Neuronal stem cell (in vitro differentiated cells): ENCODE data around the gene UBA6.

Experiments used
- DNase-seq: peaks from one replicate; pipeline ENCODE4 v3.0.0-alpha.2; 2013; ENCODE audit warnings: low spot score
- H2AFZ ChIP-seq: one replicate; pipeline ENCODE4 v1.6.1; 2013; ENCODE audit warnings: mild to moderate bottlenecking, low read length, inconsistent platforms
- H2AK5ac ChIP-seq: 2 replicates; pipeline ENCODE4 v1.6.1; 2013; ENCODE audit warnings: low read depth, mild to moderate bottlenecking, inconsistent platforms, low read length, moderate library complexity, mixed read lengths
- H2BK120ac ChIP-seq: 2 replicates; pipeline ENCODE4 v1.6.1; 2013; ENCODE audit warnings: low read depth, mild to moderate bottlenecking, inconsistent platforms, low read length, moderate library complexity, mixed read lengths
- H2BK12ac ChIP-seq: one replicate; pipeline ENCODE4 v1.6.1; 2013; ENCODE audit warnings: low read length, inconsistent platforms
- H2BK15ac ChIP-seq: 2 replicates; pipeline ENCODE4 v1.6.1; 2013; ENCODE audit warnings: mild to moderate bottlenecking, low read length, inconsistent platforms, mixed read lengths
- H2BK5ac ChIP-seq: one replicate; pipeline ENCODE4 v1.6.1; 2013; ENCODE audit warnings: inconsistent platforms, mild to moderate bottlenecking, low read length, moderate library complexity
- H3K14ac ChIP-seq: one replicate; pipeline ENCODE4 v1.6.1; 2013; ENCODE audit warnings: low read length, inconsistent platforms
- H3K18ac ChIP-seq: 2 replicates; pipeline ENCODE4 v1.6.1; 2013; ENCODE audit warnings: low read length, inconsistent platforms
- H3K23ac ChIP-seq: 2 replicates; pipeline ENCODE4 v1.6.1; 2013; ENCODE audit warnings: low read depth, mild to moderate bottlenecking, mixed read lengths, low read length, inconsistent platforms; ENCODE audit not compliant: poor library complexity
- H3K27ac ChIP-seq: replicated peaks from 3 replicates; pipeline ENCODE4 v1.5.1; 2013; ENCODE audit warnings: low read length, inconsistent platforms
- H3K27me3 ChIP-seq, 3 experiments: 2 replicates each; pipeline ENCODE4 v1.6.1; 2013; ENCODE audit warnings: low read length in 3 of 3, mild to moderate bottlenecking in 2 of 3, inconsistent platforms in 1 of 3, low read depth in 1 of 3, mixed read lengths in 1 of 3, moderate library complexity in 1 of 3; ENCODE audit not compliant: control insufficient read depth in 3 of 3, insufficient read depth in 3 of 3
- H3K36me3 ChIP-seq, 2 donors: replicated peaks in 1 of 2; 2 replicates each; pipeline ENCODE4 v1.6.1; 2013; ENCODE audit warnings: low read length in 2 of 2; ENCODE audit not compliant: control insufficient read depth in 2 of 2, insufficient read depth in 2 of 2
- H3K4ac ChIP-seq: 2 replicates; pipeline ENCODE4 v1.6.1; 2013; ENCODE audit warnings: inconsistent platforms, mild to moderate bottlenecking, low read length, moderate library complexity
- H3K4me1 ChIP-seq, 2 donors: 1 replicate in 1 of 2; 2 replicates in 1 of 2; pipeline ENCODE4 v1.6.1; 2013; ENCODE audit warnings: low read length in 2 of 2, low read depth in 1 of 2; ENCODE audit not compliant: control insufficient read depth in 2 of 2, insufficient read depth in 1 of 2
- H3K4me2 ChIP-seq: one replicate; pipeline ENCODE4 v1.6.1; 2013; ENCODE audit warnings: mild to moderate bottlenecking, low read length, inconsistent platforms; ENCODE audit not compliant: insufficient read depth, poor library complexity, severe bottlenecking
- H3K4me3 ChIP-seq, 2 donors: 2 replicates each; pipeline ENCODE4 v1.5.1; 2013; ENCODE audit warnings: low read length in 2 of 2, mild to moderate bottlenecking in 2 of 2, inconsistent platforms in 1 of 2, moderate library complexity in 1 of 2
- H3K79me1 ChIP-seq: one replicate; pipeline ENCODE4 v1.6.1; 2013; ENCODE audit warnings: low read depth, mild to moderate bottlenecking, inconsistent platforms, low read length, moderate library complexity
- H3K9ac ChIP-seq: one replicate; pipeline ENCODE4 v1.6.1; 2013; ENCODE audit warnings: mild to moderate bottlenecking, low read depth, low read length, inconsistent platforms; ENCODE audit not compliant: poor library complexity
- H3K9me3 ChIP-seq, 2 donors: replicated peaks in 1 of 2; 2 replicates each; pipeline versions ENCODE3 to v1.6.1; 2013; ENCODE audit warnings: low read length in 2 of 2, mild to moderate bottlenecking in 2 of 2, inconsistent platforms in 1 of 2, low read depth in 1 of 2, mixed read lengths in 1 of 2, moderate library complexity in 1 of 2; ENCODE audit not compliant: control insufficient read depth in 2 of 2, insufficient read depth in 1 of 2
- H4K8ac ChIP-seq: one replicate; pipeline ENCODE4 v1.6.1; 2013; ENCODE audit warnings: low read depth, mild to moderate bottlenecking, inconsistent platforms, low read length, moderate library complexity
- H4K91ac ChIP-seq: one replicate; pipeline ENCODE4 v1.6.1; 2013; ENCODE audit warnings: low read length, low read depth, mild to moderate bottlenecking, inconsistent platforms; ENCODE audit not compliant: poor library complexity
- WGBS, 2 donors: extraction: QIAGEN DNeasy Blood & Tissue Kit; methylation state at CpG; one replicate each; pipeline ENCODE4 v1.1.7; 2013; ENCODE audit warnings: missing lambda C conversion rate in 2 of 2, mixed read lengths in 1 of 2; ENCODE audit not compliant: insufficient read length in 2 of 2, insufficient replicate concordance in 1 of 2; ENCODE audit errors: extremely low coverage in 2 of 2; 5-methylcytosine and 5-hydroxymethylcytosine counted together

UBA6 gene

DNA sequence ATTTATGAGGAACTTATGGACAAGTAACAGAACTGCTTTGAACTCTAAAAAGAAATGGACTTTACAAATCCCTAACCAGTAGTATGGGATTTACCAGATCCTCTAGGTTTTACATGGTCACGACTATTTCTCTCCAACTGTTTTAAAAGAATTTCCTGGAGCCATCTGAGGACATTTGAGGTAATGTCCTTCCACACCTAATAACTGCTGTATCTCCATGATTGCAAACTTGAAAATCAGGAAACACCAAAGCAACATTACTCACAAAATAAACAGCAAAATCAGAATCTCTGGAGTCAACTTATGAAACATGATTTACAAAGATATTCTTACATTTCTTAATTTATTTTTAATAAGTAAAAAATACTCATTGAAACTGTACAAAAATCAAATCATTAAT lies 84.5 kb downstream of the UBA6 start:
- Histone ChIP-seq H3K27ac (no peak overlapping the region), H3K36me3 (peaks cover 6 to 65% of the 10 kb centered on the region in 2 donors), H3K23ac (no peak overlapping the region), H2AK5ac (no peak overlapping the region), H3K79me1 (no peaks in the 10 kb centered on the region), H3K27me3 (no peaks in the 10 kb centered on the region), H4K8ac (no peak overlapping the region), H3K4ac (no peak overlapping the region), H2BK5ac (no peak overlapping the region), H3K14ac (no peak overlapping the region), H2BK120ac (no peak overlapping the region), H3K4me2 (no peak overlapping the region), H3K4me1 (no peaks in the 10 kb centered on the region), H3K4me3 (no peak overlapping the region), H2AFZ (no peak overlapping the region), H3K9me3 (peaks cover 0 to 7% of the 10 kb centered on the region in 2 donors), H4K91ac (no peak overlapping the region), H3K18ac (no peak overlapping the region), H2BK12ac (no peak overlapping the region), H2BK15ac (no peak overlapping the region), H3K9ac (no peak overlapping the region)
- no CpG with 5 or more reads among the region's 1 CpG for WGBS, 2 donors
- no peak for DNase-seq

DNA sequence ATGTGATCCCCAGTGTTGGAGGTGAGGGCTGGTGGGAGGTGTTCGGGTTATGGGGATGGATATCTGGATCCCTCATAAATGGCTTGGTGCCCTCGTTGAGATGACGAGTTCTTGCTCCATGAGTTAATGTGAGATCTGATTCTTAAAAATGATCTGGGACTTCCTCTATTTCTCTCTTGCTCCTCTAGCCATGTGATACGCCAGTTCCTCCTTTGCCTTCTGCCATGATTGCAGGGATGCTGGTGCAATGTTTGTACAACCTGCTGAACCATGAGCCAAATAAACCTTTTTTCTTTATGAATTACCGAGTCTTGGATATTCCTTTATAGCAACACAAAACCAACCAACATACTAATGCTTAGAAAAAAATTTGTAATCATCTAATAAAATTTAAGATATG lies 85.8 kb downstream of the UBA6 start:
- no peak overlapping the region for H3K14ac ChIP-seq
- no peak overlapping the region for H3K18ac ChIP-seq
- peaks cover 0 to 7% of the 10 kb centered on the region in 2 donors for H3K9me3 ChIP-seq
- H3K27ac ChIP-seq: no peak overlapping the region
- WGBS, 2 donors: no CpG with 5 or more reads among the region's 5 CpGs
- no peak overlapping the region for H3K4me2 ChIP-seq
- H3K36me3 ChIP-seq: peaks cover 4 to 52% of the 10 kb centered on the region in 2 donors
- no peak overlapping the region for H4K8ac ChIP-seq
- H3K4ac ChIP-seq: no peak overlapping the region
- H3K9ac ChIP-seq: no peak overlapping the region
- H3K4me3 ChIP-seq: no peak overlapping the region
- no peak overlapping the region for H2AK5ac ChIP-seq
- H2AFZ ChIP-seq: no peak overlapping the region
- no peak overlapping the region for H2BK120ac ChIP-seq
- no peaks in the 10 kb centered on the region for H3K79me1 ChIP-seq
- H2BK15ac ChIP-seq: no peak overlapping the region
- no peaks in the 10 kb centered on the region for H3K27me3 ChIP-seq
- no peak overlapping the region for H3K23ac ChIP-seq
- no peak overlapping the region for H2BK5ac ChIP-seq
- H4K91ac ChIP-seq: no peak overlapping the region
- DNase-seq: no peak
- no peak overlapping the region for H2BK12ac ChIP-seq
- H3K4me1 ChIP-seq: no peaks in the 10 kb centered on the region

DNA sequence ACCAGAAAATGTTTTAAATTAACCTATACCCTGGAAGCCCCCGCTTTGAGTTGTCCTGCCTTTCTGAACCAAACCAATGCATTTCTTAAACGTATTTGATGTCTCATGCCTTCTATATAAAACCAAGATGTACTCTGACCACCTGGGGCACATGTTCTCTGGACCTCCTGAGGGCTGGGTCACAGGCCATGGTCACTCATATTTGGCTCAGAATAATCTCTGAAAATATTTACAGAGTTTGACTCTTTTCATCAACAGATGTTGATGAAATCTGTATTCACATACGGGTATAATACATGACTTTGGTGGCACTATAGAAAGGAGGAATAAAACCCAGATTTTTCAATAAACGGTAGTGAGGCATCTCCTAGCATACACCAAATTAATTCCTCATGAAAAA lies 86.8 kb downstream of the UBA6 start:
- Histone ChIP-seq H3K4me3 (no peak overlapping the region), H3K4me2 (no peak overlapping the region), H3K27me3 (no peaks in the 10 kb centered on the region), H4K8ac (no peak overlapping the region), H3K23ac (no peak overlapping the region), H3K9me3 (peaks cover 3 to 11% of the 10 kb centered on the region in 2 donors), H2BK120ac (no peak overlapping the region), H3K9ac (no peak overlapping the region), H3K27ac (no peak overlapping the region), H3K79me1 (no peaks in the 10 kb centered on the region), H2BK15ac (no peak overlapping the region), H2AK5ac (no peak overlapping the region), H3K36me3 (peaks cover 4 to 47% of the 10 kb centered on the region in 2 donors), H3K18ac (no peak overlapping the region), H2BK12ac (no peak overlapping the region), H3K4me1 (no peaks in the 10 kb centered on the region), H3K14ac (no peak overlapping the region), H2BK5ac (no peak overlapping the region), H4K91ac (no peak overlapping the region), H3K4ac (no peak overlapping the region), H2AFZ (no peak overlapping the region)
- WGBS, 2 donors: no CpG with 5 or more reads among the region's 4 CpGs
- no peak for DNase-seq

DNA sequence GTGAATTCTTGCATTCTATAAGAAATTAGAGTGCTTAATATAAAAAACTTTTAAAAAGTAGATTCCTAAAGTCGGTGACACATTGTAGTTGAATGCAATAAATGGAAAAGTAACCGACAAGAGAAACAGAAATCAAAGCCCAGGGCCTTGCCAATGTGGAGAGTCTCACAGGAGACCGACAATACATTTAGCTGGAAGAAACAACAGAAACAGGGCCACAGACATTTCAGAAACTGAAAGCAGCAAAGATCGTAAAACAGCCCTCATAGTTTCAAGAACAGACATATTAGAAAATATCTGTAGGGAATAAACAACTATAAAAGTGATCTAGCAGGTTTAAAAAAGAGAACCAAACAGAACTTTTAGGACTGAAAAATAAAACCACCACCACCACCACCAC lies 92.9 kb downstream of the UBA6 start:
- Histone ChIP-seq H3K9ac (no peak overlapping the region), H3K18ac (no peak overlapping the region), H3K4ac (no peak overlapping the region), H2AK5ac (no peak overlapping the region), H3K23ac (no peak overlapping the region), H3K27ac (no peak overlapping the region), H2AFZ (no peak overlapping the region), H2BK12ac (no peak overlapping the region), H3K9me3 (peaks cover 3 to 7% of the 10 kb centered on the region in 2 donors), H3K4me1 (no peaks in the 10 kb centered on the region), H2BK120ac (no peak overlapping the region), H2BK15ac (no peak overlapping the region), H3K27me3 (no peaks in the 10 kb centered on the region), H3K4me2 (no peak overlapping the region), H3K4me3 (no peak overlapping the region), H4K8ac (no peak overlapping the region), H2BK5ac (no peak overlapping the region), H4K91ac (no peak overlapping the region), H3K36me3 (peaks cover 0 to 5% of the 10 kb centered on the region in 2 donors), H3K14ac (no peak overlapping the region), H3K79me1 (no peaks in the 10 kb centered on the region)
- no CpG with 5 or more reads among the region's 4 CpGs for WGBS, 2 donors
- no peak for DNase-seq
